Stimulated activated CD4-positive, alpha-beta T cell treated with anti-CD3 and anti-CD28 coated beads, TNF-alpha, amount 100 ng/mL, for 4 hours (primary cell): ENCODE results near the gene SIN3B.
A peak's percentile ranks its signal among the peaks of the same experiment; 100 is the strongest.
"Not testable (repeated sequence)": the region's sequence is repeated elsewhere in the genome, so short reads cannot be mapped to it uniquely, and the experiment has no call there.

Source experiments
- DNase-seq, 3 experiments: peaks; one replicate each; pipeline ENCODE4 v3.0.0-alpha.2; 2020; ENCODE audit warnings: low read depth in 3 of 3

Gene SIN3B

GRCh38 chr19:16829010-16829821, at the start of gene SIN3B:
TSS of gene SIN3B (plus strand) at chr19:16829398. CDS start at chr19:16829421, 23 bp downstream.
- DNase-seq: peak; percentile 81 to 87 (median 84)

- DNase-seq: no peak
Observed at GRCh38 chr19:16779539-16780163, 49.5 kb upstream of the SIN3B start.

- DNase-seq: no peak
Observed at GRCh38 chr19:16782719-16783118, 46.5 kb upstream of the SIN3B start.

GRCh38 chr19:16788479-16788878, 40.7 kb upstream of the SIN3B start:
- DNase-seq: no peak

- DNase-seq: no peak
Observed at GRCh38 chr19:16789238-16789637, 40.0 kb upstream of the SIN3B start.

- no peak for DNase-seq
Observed at GRCh38 chr19:16790051-16790450, 39.1 kb upstream of the SIN3B start.

- no peak for DNase-seq
Observed at GRCh38 chr19:16791942-16792341, 37.3 kb upstream of the SIN3B start.

GRCh38 chr19:16794456-16795441, 34.4 kb upstream of the SIN3B start:
- no peak for DNase-seq

- DNase-seq: no peak
Observed at GRCh38 chr19:16795731-16796130, 33.5 kb upstream of the SIN3B start.

GRCh38 chr19:16797876-16798275, 31.3 kb upstream of the SIN3B start:
- DNase-seq: no peak

GRCh38 chr19:16798326-16798725, 30.9 kb upstream of the SIN3B start:
- not testable (repeated sequence) for DNase-seq

GRCh38 chr19:16799740-16800139, 29.5 kb upstream of the SIN3B start:
- no peak for DNase-seq

- DNase-seq: no peak
Observed at GRCh38 chr19:16801600-16802013, 27.6 kb upstream of the SIN3B start.

- DNase-seq: no peak
Observed at GRCh38 chr19:16804176-16804575, 25.0 kb upstream of the SIN3B start.

- no peak for DNase-seq
Observed at GRCh38 chr19:16807549-16808284, 21.5 kb upstream of the SIN3B start.

- DNase-seq: no peak
Observed at GRCh38 chr19:16814526-16815100, 14.6 kb upstream of the SIN3B start.

GRCh38 chr19:16820056-16820455, 9.1 kb upstream of the SIN3B start:
- DNase-seq: no peak

- DNase-seq: no peak
Observed at GRCh38 chr19:16821081-16821480, 8.1 kb upstream of the SIN3B start.

- no peak for DNase-seq
Observed at GRCh38 chr19:16822648-16823047, 6.5 kb upstream of the SIN3B start.

- DNase-seq: no peak
Observed at GRCh38 chr19:16824658-16825311, 4.4 kb upstream of the SIN3B start.
